Measurements from ENCODE around the gene ATXN7L1. TPM values are rescaled to one million over a fixed set of nuclear protein-coding genes. Genes with fewer than 3 reads are reported as not detected.
"Not testable (repeated sequence)": the region's sequence is repeated elsewhere in the genome, so short reads cannot be mapped to it uniquely, and the experiment has no call there.

ATXN7L1 gene
- total RNA-seq, 1 donor from 2014 or later: 2.3 TPM

DNA sequence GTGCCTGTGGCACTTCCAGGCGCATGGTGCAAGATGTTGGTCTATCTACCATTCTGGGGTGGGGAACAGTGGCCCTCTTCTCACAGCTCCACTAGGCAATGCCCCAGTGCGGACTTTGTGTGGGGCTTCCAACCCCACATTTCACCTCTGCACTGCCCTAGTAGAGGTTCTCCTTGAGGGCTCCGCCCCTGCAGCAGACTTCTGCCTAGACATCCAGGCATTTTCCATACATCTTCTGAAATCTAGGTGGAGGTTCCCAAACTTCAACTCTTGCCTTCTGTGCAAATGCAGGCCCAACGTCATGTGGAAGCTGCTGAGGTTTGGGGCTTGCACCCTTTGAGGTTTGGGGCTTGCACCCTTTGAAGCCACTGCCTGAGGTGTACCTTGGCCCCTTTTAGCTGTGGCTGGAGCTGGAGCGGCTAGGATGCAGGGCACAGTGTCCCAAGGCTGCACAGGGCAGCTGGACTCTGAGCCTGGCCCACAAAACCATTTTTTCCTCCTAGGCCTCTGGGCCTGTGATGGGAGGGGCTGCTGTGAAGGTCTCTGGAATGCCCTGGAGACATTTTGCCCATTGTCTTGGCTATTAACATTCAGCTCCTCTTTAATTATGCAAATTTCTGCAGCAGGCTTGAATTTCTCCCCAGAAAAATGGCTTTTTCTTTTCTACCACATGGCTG lies 164.5 kb downstream of the ATXN7L1 start:
- no peak for DNase-seq (ENCODE audit: low read depth)
- H3K4me3 ChIP-seq (ENCODE audit: low read depth, low read length): no peak overlapping the region
- TF ChIP-seq, protein P1, sequence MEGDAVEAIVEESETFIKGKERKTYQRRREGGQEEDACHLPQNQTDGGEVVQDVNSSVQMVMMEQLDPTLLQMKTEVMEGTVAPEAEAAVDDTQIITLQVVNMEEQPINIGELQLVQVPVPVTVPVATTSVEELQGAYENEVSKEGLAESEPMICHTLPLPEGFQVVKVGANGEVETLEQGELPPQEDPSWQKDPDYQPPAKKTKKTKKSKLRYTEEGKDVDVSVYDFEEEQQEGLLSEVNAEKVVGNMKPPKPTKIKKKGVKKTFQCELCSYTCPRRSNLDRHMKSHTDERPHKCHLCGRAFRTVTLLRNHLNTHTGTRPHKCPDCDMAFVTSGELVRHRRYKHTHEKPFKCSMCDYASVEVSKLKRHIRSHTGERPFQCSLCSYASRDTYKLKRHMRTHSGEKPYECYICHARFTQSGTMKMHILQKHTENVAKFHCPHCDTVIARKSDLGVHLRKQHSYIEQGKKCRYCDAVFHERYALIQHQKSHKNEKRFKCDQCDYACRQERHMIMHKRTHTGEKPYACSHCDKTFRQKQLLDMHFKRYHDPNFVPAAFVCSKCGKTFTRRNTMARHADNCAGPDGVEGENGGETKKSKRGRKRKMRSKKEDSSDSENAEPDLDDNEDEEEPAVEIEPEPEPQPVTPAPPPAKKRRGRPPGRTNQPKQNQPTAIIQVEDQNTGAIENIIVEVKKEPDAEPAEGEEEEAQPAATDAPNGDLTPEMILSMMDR (conservative IDR thresholded peaks at IDR 0.05; ENCODE audit: low read depth, low read length): no peak

DNA sequence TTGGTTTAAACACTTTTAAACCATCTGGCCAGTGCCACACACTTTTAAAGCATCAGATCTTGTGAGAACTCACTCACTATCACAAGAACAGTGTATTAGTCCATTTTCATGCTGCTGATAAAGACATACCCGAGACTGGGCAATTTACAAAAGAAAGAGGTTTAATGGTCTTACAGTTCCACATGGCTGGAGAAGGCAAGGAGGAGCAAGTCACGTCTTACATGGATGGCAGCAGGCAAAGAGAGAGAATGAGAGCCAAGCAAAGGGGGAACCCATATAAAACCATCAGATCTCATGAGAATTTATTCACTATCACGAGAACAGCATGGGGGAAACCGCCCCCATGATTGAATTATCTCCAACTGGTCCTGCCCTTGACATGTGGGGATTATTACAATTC lies 165.7 kb downstream of the ATXN7L1 start:
- H3K4me3 ChIP-seq (ENCODE audit: low read depth, low read length); DNase-seq (ENCODE audit: low read depth): not testable (repeated sequence)

GRCh38 chr7:105708763-105709080 lies 167.7 kb downstream of the ATXN7L1 start:
- no peak overlapping the region for H3K4me3 ChIP-seq (ENCODE audit: low read depth, low read length)
- DNase-seq (ENCODE audit: low read depth): no peak
- TF ChIP-seq, protein P1 (conservative IDR thresholded peaks at IDR 0.05; ENCODE audit: low read depth, low read length): no peak

- TF ChIP-seq, protein P1 (conservative IDR thresholded peaks at IDR 0.05; ENCODE audit: low read depth, low read length): no peak
- H3K4me3 ChIP-seq (ENCODE audit: low read depth, low read length): no peak overlapping the region
- no peak for DNase-seq (ENCODE audit: low read depth)
Observed at GRCh38 chr7:105707967-105708762, 168.2 kb downstream of the ATXN7L1 start.

GRCh38 chr7:105707381-105707780 lies 169.0 kb downstream of the ATXN7L1 start:
- DNase-seq (ENCODE audit: low read depth): no peak
- H3K4me3 ChIP-seq (ENCODE audit: low read depth, low read length): no peak overlapping the region
- TF ChIP-seq, protein P1 (conservative IDR thresholded peaks at IDR 0.05; ENCODE audit: low read depth, low read length): no peak

GRCh38 chr7:105705427-105705826 lies 171.0 kb downstream of the ATXN7L1 start:
- TF ChIP-seq, protein P1 (conservative IDR thresholded peaks at IDR 0.05; ENCODE audit: low read depth, low read length): no peak

GRCh38 chr7:105703207-105703930 lies 173.0 kb downstream of the ATXN7L1 start:
- DNase-seq (ENCODE audit: low read depth): no peak
- H3K4me3 ChIP-seq (ENCODE audit: low read depth, low read length): no peak overlapping the region
- TF ChIP-seq, protein P1 (conservative IDR thresholded peaks at IDR 0.05; ENCODE audit: low read depth, low read length): no peak

More at GRCh38 chr7:105705427-105705826, 171.0 kb downstream of the ATXN7L1 start:
- no peak overlapping the region for H3K4me3 ChIP-seq (ENCODE audit: low read depth, low read length)
- DNase-seq (ENCODE audit: low read depth): no peak

Measured in epithelial cell of proximal tubule (primary cell).